Lower leg skin (tissue), 4 donors: Measurements from ENCODE around the gene IL1B. TPM values are rescaled to one million over a fixed set of nuclear protein-coding genes. Genes with fewer than 3 reads are reported as not detected.

ENCODE experiments used
- DNase-seq, 2 donors: peaks; one replicate each; pipeline ENCODE4 v3.0.0-alpha.2; 2019; ENCODE audit warnings: low spot score in 2 of 2
- H3K4me3 ChIP-seq: fragments of 200-600 bp; sonication (generic); 2 replicates; pipeline ENCODE4 v1.5.1; 2017; ENCODE audit warnings: mild to moderate bottlenecking, low read depth; ENCODE audit not compliant: poor library complexity, severe bottlenecking
- POLR2A ChIP-seq, 2 donors: fragments of 450-650 bp; IDR thresholded peaks; one replicate each; pipeline ENCODE4 v1.6.1; 2016 to 2017; ENCODE audit warnings: antibody characterized with exemption in 2 of 2, mild to moderate bottlenecking in 1 of 2, moderate library complexity in 1 of 2
- WGBS, 2 donors: methylation state at CpG; one replicate each; pipeline ENCODE4 v1.1.5; 2018; 5-methylcytosine and 5-hydroxymethylcytosine counted together
- intact Hi-C: fragments of 100-400 bp; cut with DNase I; formaldehyde crosslinking; loops from one replicate; pipeline ENCODE4 v1.15.0; 2023; ENCODE audit warnings: low total_unique reads
- total RNA-seq, 4 donors: library from RNA; depleted of rRNA; stranded (reverse); fragments of >200 nt; gene quantifications; one replicate each; pipeline ENCODE4 v1.1.0, GENCODE V29; 2016
- TF ChIP-seq, protein P1 (sequence below), 3 donors: fragments of 450-650 bp; IDR thresholded peaks; one replicate each; pipeline ENCODE4 v1.5.1; 2016; ENCODE audit warnings: antibody characterized with exemption in 3 of 3, mild to moderate bottlenecking in 3 of 3, moderate library complexity in 2 of 3

IL1B gene
- total RNA-seq, 4 donors from 2014 or later: 0.47 TPM; not detected in 3

DNA sequence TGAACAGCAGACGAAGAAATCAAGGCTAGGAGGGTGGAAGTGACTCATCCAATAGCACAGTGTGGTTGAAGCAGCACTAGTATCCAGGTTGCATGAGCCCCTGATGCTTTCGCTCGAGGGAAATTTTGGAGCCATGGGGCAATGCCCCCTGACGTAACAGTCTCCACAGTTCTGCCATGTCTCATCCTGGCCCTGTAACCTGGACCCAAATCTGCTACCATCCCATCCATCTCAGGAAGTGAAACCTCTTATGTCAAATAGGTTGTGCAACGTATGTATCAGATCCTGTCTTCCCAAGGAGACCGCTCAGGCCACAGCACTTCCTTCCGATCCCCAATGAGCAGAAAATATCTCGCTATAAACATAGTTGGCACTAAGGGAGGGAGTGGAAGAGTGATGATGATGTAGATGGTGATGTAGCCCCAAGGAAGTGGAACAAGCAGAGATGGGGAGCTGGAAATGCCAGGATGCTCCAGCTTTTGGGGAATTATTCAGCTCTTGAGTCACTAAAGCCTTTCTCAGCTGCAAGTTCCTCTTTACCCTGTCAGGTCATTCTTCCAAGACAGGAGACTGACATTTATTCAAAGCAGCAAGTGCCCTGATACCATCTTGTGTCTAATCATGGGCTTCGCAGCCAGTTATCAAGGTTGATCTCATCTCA is 3.0 kb upstream of the IL1B start:
- 79 to 88% methylated on average over 9 of the region's 9 CpGs for WGBS, 2 donors
- no peak overlapping the region for H3K4me3 ChIP-seq
- peak in 1 of 2 donors; percentile 57 for DNase-seq
- intact Hi-C loops: no loop called here
- TF ChIP-seq POLR2A (IDR thresholded peaks at IDR 0.05): no peak
- TF ChIP-seq, protein P1, sequence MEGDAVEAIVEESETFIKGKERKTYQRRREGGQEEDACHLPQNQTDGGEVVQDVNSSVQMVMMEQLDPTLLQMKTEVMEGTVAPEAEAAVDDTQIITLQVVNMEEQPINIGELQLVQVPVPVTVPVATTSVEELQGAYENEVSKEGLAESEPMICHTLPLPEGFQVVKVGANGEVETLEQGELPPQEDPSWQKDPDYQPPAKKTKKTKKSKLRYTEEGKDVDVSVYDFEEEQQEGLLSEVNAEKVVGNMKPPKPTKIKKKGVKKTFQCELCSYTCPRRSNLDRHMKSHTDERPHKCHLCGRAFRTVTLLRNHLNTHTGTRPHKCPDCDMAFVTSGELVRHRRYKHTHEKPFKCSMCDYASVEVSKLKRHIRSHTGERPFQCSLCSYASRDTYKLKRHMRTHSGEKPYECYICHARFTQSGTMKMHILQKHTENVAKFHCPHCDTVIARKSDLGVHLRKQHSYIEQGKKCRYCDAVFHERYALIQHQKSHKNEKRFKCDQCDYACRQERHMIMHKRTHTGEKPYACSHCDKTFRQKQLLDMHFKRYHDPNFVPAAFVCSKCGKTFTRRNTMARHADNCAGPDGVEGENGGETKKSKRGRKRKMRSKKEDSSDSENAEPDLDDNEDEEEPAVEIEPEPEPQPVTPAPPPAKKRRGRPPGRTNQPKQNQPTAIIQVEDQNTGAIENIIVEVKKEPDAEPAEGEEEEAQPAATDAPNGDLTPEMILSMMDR (IDR thresholded peaks at IDR 0.05): no peak

DNA sequence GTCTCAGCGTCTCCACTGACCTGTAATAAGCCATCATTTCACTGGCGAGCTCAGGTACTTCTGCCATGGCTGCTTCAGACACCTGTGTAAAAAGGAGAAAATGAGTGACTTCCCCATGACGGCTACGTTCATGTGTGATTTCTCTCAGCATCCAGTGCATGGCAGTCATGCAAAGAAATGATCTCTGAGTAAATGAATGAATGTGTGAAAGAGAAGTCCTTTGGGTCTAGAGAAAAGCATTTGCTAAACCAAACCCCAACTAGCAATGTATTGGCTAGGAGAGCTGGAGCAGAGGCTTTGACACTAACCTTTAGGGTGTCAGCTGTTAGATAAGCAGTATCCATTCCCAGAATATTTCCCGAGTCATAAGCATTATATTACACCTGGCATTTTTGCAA is 417 bp downstream of the IL1B start:
- no peak overlapping the region for H3K4me3 ChIP-seq
- no peak for TF ChIP-seq POLR2A (IDR thresholded peaks at IDR 0.05)
- TF ChIP-seq, protein P1 (IDR thresholded peaks at IDR 0.05): no peak
- intact Hi-C loops: no loop called here
- no peak for DNase-seq
- WGBS, 2 donors: 78 to 85% methylated on average over 5 of the region's 5 CpGs

DNA sequence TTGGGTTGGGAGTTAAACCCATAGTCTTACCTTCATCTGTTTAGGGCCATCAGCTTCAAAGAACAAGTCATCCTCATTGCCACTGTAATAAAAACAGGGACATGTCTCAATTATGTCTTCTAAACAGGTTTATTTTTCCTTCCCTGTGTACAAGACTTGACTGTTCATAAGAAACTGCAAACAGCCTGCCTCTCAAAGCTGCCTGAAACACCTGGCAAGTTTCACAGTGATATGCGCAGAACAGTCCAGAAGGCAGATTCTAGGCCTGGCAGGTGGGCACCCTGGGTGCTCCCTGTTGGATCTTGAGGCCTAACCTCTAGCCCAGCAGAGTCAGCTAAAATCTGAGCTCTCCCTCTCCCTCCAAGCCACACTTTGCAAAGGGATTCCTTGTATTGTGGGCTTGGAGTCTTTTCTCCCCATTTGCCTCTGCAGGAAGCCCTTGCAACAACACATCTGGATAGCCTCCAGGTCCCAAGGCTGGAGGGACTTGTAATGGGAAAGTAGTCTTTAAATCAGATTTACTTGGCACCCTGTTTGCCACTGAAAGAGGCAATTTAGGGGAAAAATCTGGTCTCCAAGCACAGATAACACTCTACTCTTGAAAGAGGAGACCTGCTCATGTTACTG is 930 bp downstream of the IL1B start:
- intact Hi-C loops: no loop called here

DNA sequence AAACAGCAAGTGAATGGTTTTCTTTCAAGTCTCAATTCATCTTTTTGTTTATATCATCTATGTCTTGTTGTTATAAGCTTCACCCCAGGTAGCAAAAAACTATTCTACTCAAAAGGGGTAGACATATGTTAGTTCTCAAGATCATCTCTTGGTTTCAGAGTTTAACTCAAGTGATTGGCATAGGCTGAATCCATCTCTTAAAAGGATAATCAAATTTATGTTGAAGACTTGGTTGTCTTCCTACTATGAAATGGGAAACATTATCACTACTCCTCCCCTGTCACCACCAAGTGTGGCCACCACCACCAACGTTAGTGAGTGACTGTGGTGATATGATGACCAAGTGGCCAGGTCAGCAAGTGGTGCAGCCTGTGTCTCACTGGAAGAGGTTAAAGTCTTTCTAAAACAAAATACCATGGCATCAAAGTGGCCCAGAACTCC is 1.5 kb downstream of the IL1B start:
- intact Hi-C loops: no loop called here
- WGBS, 2 donors: 79 to 100% methylated on average over 1 of the region's 1 CpG
- TF ChIP-seq, protein P1 (IDR thresholded peaks at IDR 0.05): no peak
- TF ChIP-seq POLR2A (IDR thresholded peaks at IDR 0.05): no peak
- no peak overlapping the region for H3K4me3 ChIP-seq
- DNase-seq: peak in 1 of 2 donors; percentile 21

More for the DNA sequence above, 930 bp downstream of the IL1B start:
- TF ChIP-seq POLR2A (IDR thresholded peaks at IDR 0.05): no peak
- TF ChIP-seq, protein P1 (IDR thresholded peaks at IDR 0.05): no peak
- peak in 1 of 2 donors; percentile 42 for DNase-seq
- 86 to 100% methylated on average over 1 of the region's 1 CpG for WGBS, 2 donors
- no peak overlapping the region for H3K4me3 ChIP-seq

DNA sequence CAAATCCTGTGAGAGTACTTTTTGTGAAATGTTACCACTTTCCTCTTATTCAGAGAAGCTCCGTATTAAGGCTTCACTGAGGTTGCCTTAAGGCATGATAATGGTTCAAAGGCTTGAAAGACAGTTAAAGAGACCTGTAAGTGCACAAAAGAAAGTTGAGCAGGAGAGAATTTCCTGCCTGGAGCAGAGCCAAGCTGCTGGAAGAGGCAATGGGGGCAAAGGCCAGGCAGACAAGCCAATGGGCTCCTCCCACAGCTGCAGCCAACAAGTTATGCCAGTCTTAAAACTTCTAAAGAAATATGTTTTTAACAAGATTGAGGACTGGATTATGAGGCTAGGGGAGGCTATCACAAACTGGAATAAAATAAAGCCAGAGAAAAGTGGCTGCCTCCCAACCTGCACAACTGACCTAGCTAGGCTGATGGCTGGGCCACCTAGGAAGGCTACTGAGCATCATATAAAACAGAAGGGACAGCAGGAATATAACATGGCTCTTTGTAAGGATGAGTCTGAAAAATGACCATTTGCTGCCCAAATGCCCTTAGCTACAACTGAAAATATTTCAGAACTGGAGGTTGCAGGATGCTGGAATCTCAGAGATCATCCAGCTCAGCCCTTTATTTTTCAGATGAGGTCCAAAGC is 2.1 kb downstream of the IL1B start:
- H3K4me3 ChIP-seq: no peak overlapping the region
- TF ChIP-seq, protein P1 (IDR thresholded peaks at IDR 0.05): no peak
- no peak for TF ChIP-seq POLR2A (IDR thresholded peaks at IDR 0.05)
- DNase-seq: peak in 1 of 2 donors; percentile 43
- WGBS, 2 donors: 26 to 46% methylated on average over 1 of the region's 1 CpG
- intact Hi-C loops: no loop called here
